Vagina (tissue), 2 donors: ENCODE results near the gene AGXT2. TPM values are rescaled to one million over a fixed set of nuclear protein-coding genes. Genes with fewer than 3 reads are reported as not detected.

Experiments used
- DNase-seq, 2 donors: peaks; one replicate each; pipeline ENCODE4 v3.0.0-alpha.2; 2017; ENCODE audit errors: extremely low spot score in 2 of 2
- H3K27ac ChIP-seq: fragments of 200-600 bp; sonication (generic); one replicate; pipeline ENCODE4 v1.5.1; 2019
- H3K27me3 ChIP-seq: fragments of 200-600 bp; sonication (generic); one replicate; pipeline ENCODE4 v1.5.1; 2019
- H3K36me3 ChIP-seq, 2 donors: fragments of 200-600 bp; sonication (generic); one replicate each; pipeline ENCODE4 v1.5.1; 2017 to 2019
- H3K4me1 ChIP-seq: fragments of 200-600 bp; sonication (generic); one replicate; pipeline ENCODE4 v1.5.1; 2019
- H3K4me3 ChIP-seq, 2 donors: fragments of 200-600 bp; sonication (generic); 1 replicate in 1 of 2; 2 replicates in 1 of 2; pipeline ENCODE4 v1.5.1; 2016 to 2019
- H3K9me3 ChIP-seq: fragments of 200-600 bp; sonication (generic); one replicate; pipeline ENCODE4 v1.5.1; 2019
- CTCF ChIP-seq, 3 experiments: fragments of 450-650 bp in 2 of 3; fragments of 200-600 bp in 1 of 3; sonication (generic) in 1 of 3; IDR thresholded peaks; one replicate each; pipeline ENCODE4 v1.5.1; 2017 to 2019; ENCODE audit warnings: antibody characterized with exemption in 3 of 3, mild to moderate bottlenecking in 2 of 3, moderate library complexity in 2 of 3
- POLR2A ChIP-seq, 2 donors: fragments of 450-650 bp; IDR thresholded peaks; one replicate each; pipeline ENCODE4 v1.6.1; 2017; ENCODE audit warnings: antibody characterized with exemption in 2 of 2, mild to moderate bottlenecking in 2 of 2, moderate library complexity in 2 of 2
- POLR2AphosphoS5 ChIP-seq, 2 donors: sonication (generic); formaldehyde crosslinking; IDR thresholded peaks; one replicate each; pipeline ENCODE4 v1.9.0; 2017; ENCODE audit warnings: antibody characterized with exemption in 2 of 2, mild to moderate bottlenecking in 2 of 2, low read depth in 1 of 2; ENCODE audit not compliant: insufficient read depth in 1 of 2
- intact Hi-C: fragments of 100-400 bp; cut with DNase I; formaldehyde crosslinking; loops from one replicate; pipeline ENCODE4 v1.15.1; 2023
- total RNA-seq: library from RNA; depleted of rRNA; stranded (reverse); fragments of >200 nt; gene quantifications from one replicate; pipeline ENCODE4 v1.2.3, GENCODE V29; 2016

AGXT2 gene
- total RNA-seq, 1 donor from 2014 or later, result not detected

GRCh38 chr5:35066260-35066795, 18.6 kb upstream of the AGXT2 start:
- Histone ChIP-seq H3K27ac (no peak overlapping the region), H3K4me1 (peaks cover 7% of the 10 kb centered on the region), H3K27me3 (no peaks in the 10 kb centered on the region), H3K36me3 (peaks cover 0 to 9% of the 10 kb centered on the region in 2 donors), H3K4me3 (no peak overlapping the region), H3K9me3 (no peaks in the 10 kb centered on the region)
- no peak for TF ChIP-seq CTCF (IDR thresholded peaks at IDR 0.05)
- no peak for TF ChIP-seq POLR2A (IDR thresholded peaks at IDR 0.05)
- TF ChIP-seq POLR2AphosphoS5 (IDR thresholded peaks at IDR 0.05; ENCODE audit: insufficient read depth in 1 of 2, low read depth in 1 of 2), result no peak
- no peak for DNase-seq
- intact Hi-C loops, result no loop called here

GRCh38 chr5:35063414-35063813, 15.7 kb upstream of the AGXT2 start:
- Histone ChIP-seq H3K4me3 (no peak overlapping the region), H3K36me3 (peaks cover 0 to 4% of the 10 kb centered on the region in 2 donors), H3K9me3 (no peaks in the 10 kb centered on the region), H3K4me1 (peaks cover 7% of the 10 kb centered on the region), H3K27ac (no peak overlapping the region), H3K27me3 (no peaks in the 10 kb centered on the region)
- TF ChIP-seq CTCF (IDR thresholded peaks at IDR 0.05) (no peak), POLR2A (IDR thresholded peaks at IDR 0.05) (no peak), POLR2AphosphoS5 (IDR thresholded peaks at IDR 0.05; ENCODE audit: insufficient read depth in 1 of 2, low read depth in 1 of 2) (no peak)
- intact Hi-C loops, result no loop called here
- no peak for DNase-seq

GRCh38 chr5:35061211-35061770, 13.5 kb upstream of the AGXT2 start:
- no peaks in the 10 kb centered on the region for H3K27me3 ChIP-seq
- TF ChIP-seq CTCF (IDR thresholded peaks at IDR 0.05) (no peak), POLR2A (IDR thresholded peaks at IDR 0.05) (no peak), POLR2AphosphoS5 (IDR thresholded peaks at IDR 0.05; ENCODE audit: insufficient read depth in 1 of 2, low read depth in 1 of 2) (no peak)
- peaks cover 0 to 4% of the 10 kb centered on the region in 2 donors for H3K36me3 ChIP-seq
- H3K9me3 ChIP-seq, result no peaks in the 10 kb centered on the region
- DNase-seq, result no peak
- H3K4me1 ChIP-seq, result peaks cover 7% of the 10 kb centered on the region
- peak overlapping the region; percentile 19 for H3K27ac ChIP-seq
- intact Hi-C loops, result no loop called here
- H3K4me3 ChIP-seq, result no peak overlapping the region

- Histone ChIP-seq H3K27ac (no peak overlapping the region), H3K36me3 (no peaks in the 10 kb centered on the region), H3K4me3 (no peak overlapping the region), H3K27me3 (no peaks in the 10 kb centered on the region), H3K9me3 (no peaks in the 10 kb centered on the region), H3K4me1 (peaks cover 7% of the 10 kb centered on the region)
- intact Hi-C loops, result no loop called here
- no peak for TF ChIP-seq POLR2A (IDR thresholded peaks at IDR 0.05)
- TF ChIP-seq CTCF (IDR thresholded peaks at IDR 0.05), result no peak
- TF ChIP-seq POLR2AphosphoS5 (IDR thresholded peaks at IDR 0.05; ENCODE audit: insufficient read depth in 1 of 2, low read depth in 1 of 2), result no peak
- DNase-seq, result no peak
These were observed 12.5 kb upstream of the AGXT2 start for GRCh38 chr5:35060236-35060635.

GRCh38 chr5:35059251-35059650, 11.5 kb upstream of the AGXT2 start:
- no peaks in the 10 kb centered on the region for H3K27me3 ChIP-seq
- no peak for TF ChIP-seq POLR2AphosphoS5 (IDR thresholded peaks at IDR 0.05; ENCODE audit: insufficient read depth in 1 of 2, low read depth in 1 of 2)
- TF ChIP-seq CTCF (IDR thresholded peaks at IDR 0.05), result no peak
- TF ChIP-seq POLR2A (IDR thresholded peaks at IDR 0.05), result no peak
- peaks cover 7% of the 10 kb centered on the region for H3K4me1 ChIP-seq
- no peak overlapping the region for H3K4me3 ChIP-seq
- no peaks in the 10 kb centered on the region for H3K36me3 ChIP-seq
- DNase-seq, result no peak
- H3K9me3 ChIP-seq, result no peaks in the 10 kb centered on the region
- no peak overlapping the region for H3K27ac ChIP-seq
- intact Hi-C loops, result no loop called here
